AG09319 (cell line): ENCODE data around the gene PPP2R1B.
"Not testable (repeated sequence)": the region's sequence is repeated elsewhere in the genome, so short reads cannot be mapped to it uniquely, and the experiment has no call there.

Experiments
- DNase-seq: peaks from one replicate; pipeline ENCODE4 v3.0.0-alpha.2; 2010; ENCODE audit warnings: low read depth; ENCODE audit errors: extremely low read depth
- TF ChIP-seq, protein P1 (sequence below): IDR thresholded peaks from 2 replicates; pipeline ENCODE4 v1.5.1; 2011; ENCODE audit warnings: low read depth, mild to moderate bottlenecking, inconsistent platforms, low read length, moderate library complexity

The PPP2R1B gene

DNA sequence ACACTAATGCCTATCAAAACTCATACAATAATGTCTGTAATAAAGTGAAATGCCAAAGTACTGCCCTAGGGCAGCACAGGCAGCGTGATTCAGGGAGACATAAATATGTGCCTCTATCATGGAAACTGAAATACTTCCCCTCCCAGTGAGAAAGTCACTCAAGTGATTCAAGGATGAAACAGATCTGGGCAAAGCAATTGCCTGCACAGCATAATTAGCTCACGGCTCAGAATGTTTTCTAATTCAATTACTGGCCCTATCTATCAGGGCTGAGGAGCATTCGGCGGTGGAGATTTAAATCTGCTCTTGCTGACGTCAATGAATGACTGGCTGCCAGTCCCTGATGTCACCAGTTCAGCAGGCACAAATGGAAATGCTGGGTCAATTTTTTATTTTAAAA lies 27.7 kb upstream of the PPP2R1B start:
- TF ChIP-seq, protein P1, sequence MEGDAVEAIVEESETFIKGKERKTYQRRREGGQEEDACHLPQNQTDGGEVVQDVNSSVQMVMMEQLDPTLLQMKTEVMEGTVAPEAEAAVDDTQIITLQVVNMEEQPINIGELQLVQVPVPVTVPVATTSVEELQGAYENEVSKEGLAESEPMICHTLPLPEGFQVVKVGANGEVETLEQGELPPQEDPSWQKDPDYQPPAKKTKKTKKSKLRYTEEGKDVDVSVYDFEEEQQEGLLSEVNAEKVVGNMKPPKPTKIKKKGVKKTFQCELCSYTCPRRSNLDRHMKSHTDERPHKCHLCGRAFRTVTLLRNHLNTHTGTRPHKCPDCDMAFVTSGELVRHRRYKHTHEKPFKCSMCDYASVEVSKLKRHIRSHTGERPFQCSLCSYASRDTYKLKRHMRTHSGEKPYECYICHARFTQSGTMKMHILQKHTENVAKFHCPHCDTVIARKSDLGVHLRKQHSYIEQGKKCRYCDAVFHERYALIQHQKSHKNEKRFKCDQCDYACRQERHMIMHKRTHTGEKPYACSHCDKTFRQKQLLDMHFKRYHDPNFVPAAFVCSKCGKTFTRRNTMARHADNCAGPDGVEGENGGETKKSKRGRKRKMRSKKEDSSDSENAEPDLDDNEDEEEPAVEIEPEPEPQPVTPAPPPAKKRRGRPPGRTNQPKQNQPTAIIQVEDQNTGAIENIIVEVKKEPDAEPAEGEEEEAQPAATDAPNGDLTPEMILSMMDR: no peak
- DNase-seq: peak; percentile 72

DNA sequence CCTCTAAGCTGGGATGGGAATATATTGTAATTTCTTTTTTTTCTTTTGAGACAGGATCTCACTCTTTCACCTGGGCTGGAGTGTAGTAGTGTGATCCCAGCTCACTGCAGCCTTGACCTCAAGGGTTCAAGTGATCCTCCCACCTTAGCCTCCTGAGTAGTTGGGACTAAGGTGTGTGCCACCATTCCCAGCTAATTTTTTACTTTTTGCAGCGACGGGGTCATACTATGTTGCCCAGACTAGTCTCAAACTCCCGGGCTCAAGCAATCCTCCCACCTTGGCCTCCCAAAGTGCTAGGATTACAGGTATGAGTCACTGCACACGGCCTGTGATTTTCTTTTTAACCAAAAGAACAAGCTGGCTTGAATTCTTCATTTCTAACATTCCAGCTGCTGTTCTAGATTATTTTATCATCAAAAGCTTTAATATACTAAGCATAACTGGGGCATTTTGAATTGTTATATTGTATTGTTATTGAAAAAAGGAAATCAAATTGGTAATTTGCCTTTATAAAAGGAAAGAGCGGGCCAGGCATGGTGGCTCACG lies 26.8 kb upstream of the PPP2R1B start:
- no peak for DNase-seq
- TF ChIP-seq, protein P1: no peak

DNA sequence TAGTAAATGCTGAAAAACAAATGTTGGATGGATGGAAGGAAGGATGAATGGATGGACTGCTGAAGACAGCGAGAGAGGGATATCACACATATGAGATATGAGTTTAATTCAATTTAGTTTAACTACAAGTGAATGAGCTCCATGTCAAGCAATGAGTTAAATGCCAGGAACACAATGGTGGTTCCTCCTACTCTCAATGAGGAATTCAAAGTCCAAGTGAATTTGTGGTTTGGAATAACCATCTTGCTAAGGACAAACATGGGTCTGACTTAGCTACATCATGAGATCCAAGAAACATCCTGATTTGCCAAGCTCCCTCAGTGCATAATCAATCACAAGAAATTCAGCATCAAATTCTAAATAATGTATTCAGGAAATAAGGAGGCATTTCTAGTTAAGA lies 26.1 kb upstream of the PPP2R1B start:
- DNase-seq: no peak
- TF ChIP-seq, protein P1: no peak

DNA sequence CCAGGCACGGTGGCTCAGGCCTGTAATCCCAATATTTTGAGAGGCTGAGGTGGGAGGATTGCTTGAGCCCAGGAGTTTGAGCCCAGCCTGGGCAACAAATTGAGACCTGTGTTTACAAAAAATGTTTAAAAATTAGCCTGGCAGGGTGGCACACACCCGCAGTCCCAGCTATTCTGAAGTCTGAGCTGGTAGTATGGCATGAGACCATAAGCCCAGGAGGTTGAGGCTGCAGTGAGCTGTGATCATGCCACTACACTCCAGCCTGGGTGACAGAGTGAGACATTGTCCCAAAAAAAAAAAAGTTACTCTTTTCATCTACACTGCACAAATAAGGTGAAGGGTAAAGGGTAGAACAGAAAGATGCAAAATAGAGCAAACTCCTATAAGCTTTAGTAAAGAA lies 22.3 kb upstream of the PPP2R1B start:
- TF ChIP-seq, protein P1: no peak
- no peak for DNase-seq

DNA sequence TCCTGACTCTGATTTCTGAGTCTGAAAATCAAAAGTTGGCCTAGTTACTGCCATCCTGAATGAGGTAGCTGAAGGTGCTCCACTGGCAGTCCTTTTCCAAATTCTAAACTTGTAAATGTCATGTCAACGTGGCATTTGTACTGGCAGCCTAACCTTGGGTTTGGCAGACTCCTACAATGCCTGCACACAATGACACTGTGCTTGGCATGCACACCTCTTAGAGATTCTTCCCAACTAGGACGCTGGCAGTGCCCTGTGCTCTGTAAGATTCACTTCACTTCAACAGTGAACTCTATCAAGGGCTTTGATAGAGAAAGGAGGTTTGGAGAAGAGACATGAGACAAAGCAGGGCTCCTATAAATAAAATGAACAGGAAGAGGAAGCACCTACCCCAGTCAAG lies 21.9 kb upstream of the PPP2R1B start:
- no peak for DNase-seq
- TF ChIP-seq, protein P1: no peak

DNA sequence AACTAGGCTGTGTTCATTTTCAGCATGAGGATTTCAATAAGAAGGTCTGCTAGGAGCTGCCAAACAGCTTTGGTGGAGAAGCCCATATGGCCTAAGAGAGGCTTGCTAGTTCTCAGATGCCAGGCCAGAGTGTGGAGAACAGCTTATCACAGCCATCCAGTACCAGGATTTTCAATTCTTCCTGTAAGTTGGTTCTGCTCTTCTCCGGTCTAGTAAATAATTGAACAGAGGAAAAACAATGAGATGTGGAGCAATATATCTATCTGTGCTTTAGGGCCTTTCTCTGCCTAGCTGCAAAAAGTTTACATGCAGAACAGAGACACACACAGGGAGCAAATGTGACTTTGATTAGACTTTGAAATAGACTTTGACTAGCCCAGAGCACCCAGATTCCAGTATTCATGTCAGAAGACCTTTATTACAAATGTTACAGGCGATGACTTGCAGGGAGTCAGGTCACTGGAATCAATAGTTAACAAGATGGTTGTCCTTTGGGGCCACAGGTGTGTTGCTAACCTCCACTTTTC lies 19.8 kb upstream of the PPP2R1B start:
- DNase-seq: no peak
- TF ChIP-seq, protein P1: no peak

DNA sequence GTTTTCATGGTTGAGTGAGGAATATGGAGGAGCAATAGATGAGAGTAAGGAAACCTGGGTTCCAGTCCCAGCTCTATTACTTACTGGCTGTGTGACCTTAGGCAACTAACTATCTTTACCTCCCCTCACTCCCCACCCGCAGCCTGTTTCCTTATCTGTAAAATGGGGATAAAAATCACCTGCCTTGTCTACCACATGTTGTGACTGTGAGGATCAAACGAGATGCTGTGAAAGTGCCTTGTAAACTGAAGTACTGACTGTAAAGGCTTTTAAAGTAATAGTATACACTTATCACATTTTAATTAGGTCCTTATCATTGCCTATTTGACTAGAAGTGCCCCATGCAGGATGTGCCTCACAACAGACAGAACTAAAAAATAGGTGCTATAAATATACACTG lies 18.9 kb upstream of the PPP2R1B start:
- TF ChIP-seq, protein P1: no peak
- DNase-seq: no peak

DNA sequence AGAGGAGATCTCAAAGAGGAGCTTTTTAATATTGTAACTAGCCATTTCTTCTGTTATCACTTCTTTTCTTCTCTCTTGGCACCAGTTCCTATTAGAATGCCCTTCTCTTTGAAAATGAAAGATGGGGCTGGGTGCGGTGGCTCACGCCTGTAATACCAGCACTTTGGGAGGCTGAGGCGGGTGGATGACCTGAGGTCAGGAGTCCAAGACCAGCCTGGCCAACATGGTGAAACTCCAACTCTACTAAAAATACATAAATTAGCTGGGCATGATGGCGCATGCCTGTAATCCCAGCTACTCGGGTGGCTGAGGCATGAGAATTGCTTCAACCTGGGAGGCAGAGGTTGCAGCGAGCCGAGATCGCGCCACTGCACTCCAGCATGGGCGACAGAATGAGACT lies 18.1 kb upstream of the PPP2R1B start:
- not testable (repeated sequence) for DNase-seq
